Subcutaneous adipose tissue (tissue), 4 donors: ENCODE data around the gene LRMDA. TPM values are rescaled to one million over a fixed set of nuclear protein-coding genes. Genes with fewer than 3 reads are reported as not detected.

Source experiments
- CTCF ChIP-seq: fragments of 450-650 bp; IDR thresholded peaks from one replicate; pipeline ENCODE4 v1.5.1; 2016; ENCODE audit warnings: low read depth, mild to moderate bottlenecking, control low read depth, antibody characterized with exemption, moderate library complexity
- total RNA-seq, 4 donors: library from RNA; depleted of rRNA; stranded (reverse); fragments of >200 nt; gene quantifications; one replicate each; pipeline ENCODE4 v1.1.0, GENCODE V29; 2016

The LRMDA gene
- total RNA-seq, 4 donors from 2014 or later: 17.4 to 92.1 (median 22.8) TPM

DNA sequence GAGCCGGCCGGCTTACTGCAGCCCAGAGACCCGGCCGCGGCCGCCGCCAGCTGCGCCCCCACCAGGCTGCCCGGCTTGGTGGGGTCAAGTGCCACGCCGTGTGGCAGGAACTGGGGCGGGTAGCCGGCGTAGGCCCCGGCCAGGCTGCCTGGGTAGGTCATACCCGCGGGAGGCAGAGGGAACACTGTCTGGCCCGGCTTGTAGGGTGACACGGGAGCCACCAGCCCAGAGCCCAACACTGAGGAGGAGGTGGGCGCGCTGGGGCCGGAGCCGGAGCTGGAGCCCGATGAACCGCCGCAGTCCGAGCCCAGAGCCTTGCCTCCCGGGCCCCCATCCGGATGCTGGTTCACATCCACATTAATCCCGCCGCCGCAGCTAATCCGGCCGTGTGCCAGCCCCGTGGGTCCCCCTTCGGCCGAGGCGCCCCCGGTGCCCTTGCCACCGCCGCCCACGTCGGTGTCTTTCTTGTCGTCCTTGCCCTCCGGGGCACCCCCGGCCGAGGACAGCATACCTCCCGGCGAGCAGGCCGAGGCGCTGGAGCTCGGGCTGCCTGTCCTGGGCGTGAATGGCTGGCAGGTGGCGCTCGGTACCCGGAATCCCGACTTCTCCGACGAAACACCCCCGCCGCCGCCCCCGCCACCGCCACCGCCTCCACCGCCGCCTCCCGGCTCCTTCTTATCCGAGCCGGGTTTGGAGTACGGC lies 31.8 kb upstream of the LRMDA start:
- TF ChIP-seq CTCF: no peak

- TF ChIP-seq CTCF: no peak
Observed at GRCh38 chr10:75400163-75400770, 31.2 kb upstream of the LRMDA start.

GRCh38 chr10:75400771-75401568 lies 30.5 kb upstream of the LRMDA start:
- no peak for TF ChIP-seq CTCF

DNA sequence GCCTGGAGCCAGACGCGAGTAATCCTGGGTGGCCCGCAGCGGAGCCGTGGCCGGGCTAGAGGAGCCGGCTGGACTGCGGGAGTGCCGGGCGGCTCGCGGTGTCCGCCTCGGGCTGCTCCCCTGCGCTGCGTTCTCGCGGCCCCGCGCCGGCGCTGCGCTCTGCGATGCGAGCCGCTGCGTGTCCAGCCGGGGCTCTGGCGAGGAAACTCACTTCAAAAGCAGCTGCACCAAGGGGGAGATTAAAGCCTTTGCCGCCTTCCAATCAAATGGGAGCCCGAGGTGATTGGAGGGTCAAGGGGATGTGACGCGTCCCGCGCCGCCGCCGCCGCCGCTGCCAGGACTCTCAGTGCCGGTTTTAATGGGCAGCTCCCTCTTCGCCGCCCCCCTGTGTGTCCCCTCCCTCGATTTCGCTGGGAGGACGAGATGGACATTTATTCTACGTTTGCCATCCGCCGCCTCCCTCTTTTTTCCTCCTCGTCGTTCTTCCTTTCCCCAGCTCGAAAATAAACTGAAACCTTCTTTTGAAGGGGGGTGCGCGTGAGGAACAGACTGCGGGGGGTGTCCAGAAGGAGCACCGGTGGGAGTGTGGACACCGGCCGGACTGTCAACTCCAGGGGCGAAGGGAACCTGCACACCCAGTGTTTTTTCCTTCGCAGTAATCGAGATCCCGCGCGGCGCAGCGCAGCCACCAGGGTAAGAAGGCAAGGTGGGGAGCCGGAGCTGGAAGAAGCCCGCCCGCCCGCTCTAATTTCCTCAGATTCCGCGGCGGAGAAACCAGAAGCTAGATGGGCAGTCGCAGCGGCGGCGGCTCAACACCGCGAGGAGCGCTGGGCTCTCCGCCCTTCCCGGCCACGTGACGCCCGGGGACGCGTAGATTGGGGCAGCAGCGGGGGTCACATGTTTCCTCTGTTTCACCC lies 29.6 kb upstream of the LRMDA start, which contains the start of gene ZNF503:
ZNF503 (minus strand) TSS at position 196 of the 917 bp plus-strand sequence. CDS start 345 bp downstream, outside the sequence.
- no peak for TF ChIP-seq CTCF

DNA sequence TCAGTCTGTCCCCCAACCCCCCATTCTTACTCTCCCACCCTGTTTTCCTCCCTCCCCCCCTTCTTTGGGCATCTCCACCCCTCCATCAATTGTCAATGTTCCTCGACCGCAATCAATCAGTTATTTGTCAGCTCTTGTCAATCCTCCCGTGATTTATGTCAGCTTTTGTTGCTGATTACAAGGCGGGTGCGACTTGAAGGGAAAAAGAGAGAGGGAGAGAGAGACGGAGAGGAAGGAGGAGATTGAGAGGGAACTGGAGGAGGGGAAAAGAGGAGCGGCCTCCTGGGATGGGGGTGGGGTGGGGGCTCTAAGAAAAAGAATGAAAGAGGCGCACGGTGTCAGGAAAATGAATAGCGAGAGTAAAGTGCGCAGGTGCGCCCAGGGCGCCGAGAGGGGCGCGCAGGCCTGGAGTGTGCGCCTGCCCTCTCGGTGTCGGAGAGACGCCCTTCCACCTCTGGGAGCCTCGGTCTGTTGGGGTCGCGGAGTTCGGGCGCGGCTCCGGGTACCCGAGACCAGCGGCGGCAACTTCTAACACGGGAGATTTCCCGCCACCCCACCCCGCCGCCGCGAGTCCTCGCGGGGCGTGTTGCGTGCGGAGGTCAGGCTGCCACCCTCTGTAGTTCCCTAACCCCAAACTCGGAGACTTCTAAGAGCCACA lies 28.8 kb upstream of the LRMDA start:
- no peak for TF ChIP-seq CTCF

GRCh38 chr10:75403144-75403938 lies 28.1 kb upstream of the LRMDA start:
- TF ChIP-seq CTCF: no peak
